COR-L47 (cell line): ENCODE results near the gene TNNT2.

ENCODE experiments used
- DNase-seq: peaks from one replicate; lab custom pipeline; 2025; lab: John Stamatoyannopoulos, UW

TNNT2 gene

GRCh38 chr1:201356701-201357100 lies 20.8 kb downstream of the TNNT2 start:
- DNase-seq = no peak

GRCh38 chr1:201356236-201356635 lies 21.2 kb downstream of the TNNT2 start:
- DNase-seq = no peak

DNA sequence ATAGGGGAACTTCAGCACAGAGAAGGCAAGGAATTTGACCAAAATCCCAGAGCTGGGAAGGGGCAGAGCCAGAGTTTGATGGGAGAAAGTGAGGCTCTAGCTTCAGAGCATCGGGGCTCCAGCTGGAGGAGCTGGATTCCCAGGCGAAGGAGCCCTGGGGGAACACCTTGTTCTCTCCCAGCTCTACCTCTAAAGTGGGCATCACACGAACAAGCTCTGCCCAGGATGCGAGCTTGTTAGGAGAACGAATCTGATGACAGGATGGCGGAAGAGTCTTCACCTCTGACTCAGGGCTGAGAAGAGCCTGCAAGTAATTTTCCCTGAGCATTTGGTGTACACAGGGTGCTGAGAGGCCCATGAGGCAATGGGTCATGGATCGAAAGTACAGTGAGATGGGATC lies 22.0 kb downstream of the TNNT2 start:
- DNase-seq = no peak

GRCh38 chr1:201354901-201355295 lies 22.6 kb downstream of the TNNT2 start:
- no peak for DNase-seq

GRCh38 chr1:201354151-201354900 lies 23.2 kb downstream of the TNNT2 start:
- DNase-seq = no peak

DNA sequence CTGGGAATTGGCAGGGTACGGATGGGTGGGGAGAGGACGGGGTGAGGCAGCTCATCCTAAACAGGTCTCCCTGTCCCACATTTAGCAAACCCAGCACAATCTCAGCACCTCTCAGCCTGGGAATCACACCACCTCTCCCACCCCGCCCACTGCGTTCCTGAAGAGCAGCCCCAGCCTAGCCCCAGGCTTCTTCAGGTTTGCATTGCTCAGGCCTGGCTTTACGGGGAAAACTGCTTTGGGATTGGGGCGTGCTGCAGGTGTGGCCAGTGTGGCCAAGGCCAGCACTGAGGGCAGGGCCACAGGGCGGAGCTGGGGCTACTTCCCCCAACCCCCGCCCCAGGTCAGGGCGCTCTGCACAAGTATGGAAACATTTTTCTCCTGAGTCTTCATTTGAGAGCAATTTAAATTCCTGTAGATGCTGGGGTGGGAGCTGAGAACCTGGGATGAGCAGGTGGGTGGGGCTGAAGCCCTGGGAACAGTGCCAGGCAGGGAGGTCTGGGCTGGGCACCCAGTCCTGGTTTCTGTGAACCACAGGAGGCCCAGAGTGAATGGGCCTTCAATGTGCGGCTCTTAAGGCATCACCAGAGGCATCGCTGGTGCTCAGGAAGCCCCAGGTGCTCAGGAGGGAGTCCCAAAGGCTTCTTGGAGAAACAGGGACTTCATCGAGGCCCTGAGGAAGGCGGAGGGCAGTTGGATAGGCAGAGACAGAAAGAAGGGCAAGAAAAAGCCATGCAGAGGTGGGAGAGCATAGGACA lies 24.1 kb downstream of the TNNT2 start:
- peak; percentile 47 for DNase-seq

- DNase-seq = no peak
These were observed 25.9 kb downstream of the TNNT2 start for GRCh38 chr1:201351617-201352016.

DNA sequence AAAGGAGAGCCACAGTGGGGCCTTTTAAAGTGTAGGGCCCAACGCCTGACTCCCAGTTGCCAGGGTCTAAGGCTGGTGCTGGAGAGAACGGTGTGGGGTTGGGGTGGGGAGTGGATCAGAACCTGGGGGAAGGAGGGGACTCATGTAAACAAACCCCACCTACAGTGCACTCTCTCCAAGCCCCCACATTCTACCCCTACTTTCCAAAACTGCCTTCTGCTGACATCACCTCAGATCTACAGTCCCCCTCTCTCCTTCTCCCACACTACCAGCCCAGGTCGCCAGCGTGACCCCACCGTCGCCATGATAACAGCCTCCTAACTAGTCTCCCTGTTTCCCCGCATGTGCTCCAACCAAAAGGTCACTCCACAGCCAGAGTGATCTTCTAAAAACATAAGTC lies 26.6 kb downstream of the TNNT2 start:
- DNase-seq = no peak

GRCh38 chr1:201350361-201350725 lies 27.1 kb downstream of the TNNT2 start:
- DNase-seq = no peak

DNA sequence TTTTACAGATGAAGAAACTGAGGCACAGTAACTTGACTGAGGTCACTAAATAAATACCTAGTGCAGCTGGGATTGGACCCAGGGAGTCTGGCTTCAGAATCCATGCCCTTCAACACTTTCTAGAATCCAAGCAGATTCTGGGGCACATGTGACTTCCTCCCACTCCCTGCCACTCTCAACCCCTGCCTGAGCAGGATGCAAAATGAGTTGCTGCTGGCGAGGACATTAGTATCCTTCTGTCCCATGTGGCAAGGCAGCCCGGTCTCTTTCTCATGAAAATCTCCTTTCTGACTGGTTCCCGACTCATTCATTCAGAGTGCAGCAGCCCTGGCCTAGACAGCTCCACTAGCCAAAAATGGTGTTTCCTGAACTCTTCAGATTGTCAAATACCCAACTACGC lies 28.4 kb downstream of the TNNT2 start:
- DNase-seq = no peak

- peak; percentile 34 for DNase-seq
These were observed 29.3 kb downstream of the TNNT2 start for GRCh38 chr1:201348211-201348566.

GRCh38 chr1:201347498-201348210 lies 29.8 kb downstream of the TNNT2 start:
- DNase-seq = no peak

DNA sequence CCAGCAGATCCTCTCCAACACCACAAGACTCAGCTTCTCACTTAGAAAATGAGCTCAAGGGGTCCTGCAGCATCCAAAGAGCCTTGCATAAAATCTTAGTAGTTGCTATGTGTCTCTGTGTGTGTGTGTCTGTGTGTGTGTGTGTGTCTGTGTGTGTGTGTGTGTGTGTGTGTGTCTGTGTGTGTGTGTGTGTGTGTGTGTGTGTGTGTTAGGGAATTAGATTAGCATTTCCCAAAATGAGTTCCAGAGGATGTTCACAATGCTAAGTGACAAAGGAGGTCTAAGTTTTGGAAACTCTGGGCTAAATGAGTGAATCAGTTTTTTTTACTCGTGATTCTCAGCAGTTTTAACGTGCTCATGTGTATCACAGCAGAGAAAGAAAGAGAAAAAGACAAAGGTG lies 30.5 kb downstream of the TNNT2 start:
- DNase-seq = no peak

DNA sequence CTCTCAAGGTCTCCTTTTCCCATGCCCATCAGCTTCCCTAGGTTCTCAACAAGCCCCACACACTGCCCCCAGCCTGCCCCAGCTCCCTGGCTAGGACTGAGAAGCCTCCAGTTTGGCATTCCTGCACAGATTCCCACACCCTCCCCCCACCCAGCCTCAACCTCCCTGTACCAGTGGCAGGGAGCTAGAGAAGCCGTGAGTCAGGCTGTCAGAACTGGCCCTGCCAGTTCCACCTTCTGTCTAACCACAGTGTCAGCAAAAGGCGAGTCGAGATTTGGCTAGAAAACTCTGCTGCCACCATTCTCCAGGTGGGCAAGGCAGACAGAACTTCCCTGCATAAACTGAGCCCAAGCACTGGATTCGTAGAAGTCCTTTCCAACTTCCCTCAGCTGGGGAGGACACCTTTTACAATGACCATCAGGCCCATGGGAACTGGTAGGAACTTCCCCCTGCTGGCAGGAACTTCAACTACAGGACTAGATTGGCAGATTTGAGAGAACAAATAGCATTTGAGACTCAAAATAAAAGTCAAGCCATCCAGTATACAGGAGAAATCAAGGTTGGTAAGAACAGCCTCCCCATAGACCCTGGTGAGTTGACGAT lies 31.0 kb downstream of the TNNT2 start:
- DNase-seq = peak; percentile 27

- no peak for DNase-seq
These were observed 32.5 kb downstream of the TNNT2 start for GRCh38 chr1:201345081-201345355.

- DNase-seq = no peak
These were observed 33.0 kb downstream of the TNNT2 start for GRCh38 chr1:201344206-201345080.

GRCh38 chr1:201341377-201341776 lies 36.1 kb downstream of the TNNT2 start:
- DNase-seq = no peak

DNA sequence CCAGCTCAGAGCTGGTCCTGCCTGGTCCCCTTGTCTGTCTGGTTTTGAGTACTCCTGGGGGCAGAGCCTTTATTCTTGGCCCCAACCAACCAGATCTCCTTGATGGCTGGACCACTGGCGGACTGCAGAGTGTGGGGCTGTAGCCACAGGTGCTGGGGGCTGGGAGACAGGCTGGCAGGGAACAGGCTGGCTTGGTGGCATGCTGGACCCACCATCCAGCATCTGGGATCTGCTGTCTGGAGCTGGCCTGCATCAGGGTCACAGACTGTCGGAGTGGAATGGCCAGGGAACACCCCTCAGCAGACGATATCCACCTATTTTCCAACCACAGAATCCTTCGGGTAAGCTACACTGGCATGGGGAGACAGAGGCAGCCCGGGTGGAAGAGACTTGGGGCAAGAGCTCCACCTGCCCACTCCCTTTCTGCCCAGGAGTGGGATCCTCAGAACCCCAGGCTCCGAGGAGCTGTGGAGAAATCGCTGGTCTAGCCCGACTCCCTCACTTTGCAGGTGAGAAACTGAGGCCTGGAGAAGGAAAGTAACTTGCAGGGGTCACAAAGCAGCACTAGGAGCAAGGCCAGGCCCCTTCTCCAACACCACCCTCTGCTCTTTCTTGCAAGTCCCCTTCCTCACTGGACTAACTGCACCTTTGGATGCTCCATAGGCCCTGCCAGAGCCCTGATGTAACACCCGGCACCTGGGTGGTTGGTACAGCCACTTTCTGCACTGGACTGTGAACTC lies 40.6 kb downstream of the TNNT2 start:
- no peak for DNase-seq

DNA sequence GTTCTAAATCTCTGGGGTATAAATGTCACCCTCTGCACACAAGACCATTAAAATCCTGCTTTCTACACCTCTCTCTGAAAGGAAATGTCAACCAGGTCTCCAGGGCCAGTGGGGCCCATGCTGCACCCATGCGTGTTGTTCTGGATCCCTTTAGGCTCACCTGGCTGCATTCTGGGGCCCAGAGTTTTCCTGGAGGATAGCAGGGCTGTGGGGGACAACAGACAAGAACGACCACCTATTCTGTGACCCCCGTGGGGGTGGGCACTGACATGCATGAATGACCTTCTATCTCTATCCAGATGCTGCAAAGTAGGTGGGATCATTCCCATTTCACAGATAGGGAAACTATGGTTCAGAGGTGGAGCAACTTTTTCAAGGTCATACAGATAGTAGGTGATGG lies 41.6 kb downstream of the TNNT2 start:
- no peak for DNase-seq

DNA sequence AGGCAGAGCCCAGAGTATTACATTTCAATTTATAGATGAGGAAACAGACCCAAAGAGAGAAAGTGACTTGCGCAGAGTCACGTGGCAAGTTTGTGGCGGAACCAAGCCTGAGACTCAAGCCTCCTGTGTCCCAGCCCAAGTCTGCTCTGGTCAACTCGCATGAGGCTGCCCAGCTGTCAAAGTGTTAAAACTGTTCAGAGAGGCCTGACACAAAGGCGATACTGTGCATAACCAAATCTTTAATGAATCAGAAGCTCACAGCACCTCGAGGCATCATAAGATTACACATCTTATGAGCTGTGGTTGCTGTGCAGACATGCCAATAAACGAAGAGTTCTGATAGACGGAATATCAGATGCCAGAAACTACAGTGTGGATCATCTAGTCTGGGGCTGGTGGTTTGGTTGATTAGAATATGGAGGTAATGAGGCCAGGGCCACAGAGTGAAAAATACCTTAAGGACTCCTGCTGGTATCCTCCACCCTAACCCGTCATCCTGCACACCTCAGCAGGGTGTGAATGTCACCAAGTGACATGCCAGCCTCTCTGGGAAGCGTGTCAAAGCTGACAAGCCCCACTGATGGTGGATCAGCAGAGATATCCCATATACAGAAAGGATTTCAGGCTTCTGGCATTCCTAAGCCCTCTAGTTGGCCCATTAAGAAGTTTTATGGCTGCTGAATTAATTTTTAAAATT lies 42.2 kb downstream of the TNNT2 start:
- no peak for DNase-seq
